ENCODE measurements around the gene NDUFB6. TPM values are rescaled to one million over a fixed set of nuclear protein-coding genes. Genes with fewer than 3 reads are reported as not detected.

Gene NDUFB6
- total and polyA plus RNA-seq, 10 of the 15 experiments (the other 5 are each of a cell fraction or from before 2014, with no cell fraction given): 26.3 to 269 (median 61.4) TPM

DNA sequence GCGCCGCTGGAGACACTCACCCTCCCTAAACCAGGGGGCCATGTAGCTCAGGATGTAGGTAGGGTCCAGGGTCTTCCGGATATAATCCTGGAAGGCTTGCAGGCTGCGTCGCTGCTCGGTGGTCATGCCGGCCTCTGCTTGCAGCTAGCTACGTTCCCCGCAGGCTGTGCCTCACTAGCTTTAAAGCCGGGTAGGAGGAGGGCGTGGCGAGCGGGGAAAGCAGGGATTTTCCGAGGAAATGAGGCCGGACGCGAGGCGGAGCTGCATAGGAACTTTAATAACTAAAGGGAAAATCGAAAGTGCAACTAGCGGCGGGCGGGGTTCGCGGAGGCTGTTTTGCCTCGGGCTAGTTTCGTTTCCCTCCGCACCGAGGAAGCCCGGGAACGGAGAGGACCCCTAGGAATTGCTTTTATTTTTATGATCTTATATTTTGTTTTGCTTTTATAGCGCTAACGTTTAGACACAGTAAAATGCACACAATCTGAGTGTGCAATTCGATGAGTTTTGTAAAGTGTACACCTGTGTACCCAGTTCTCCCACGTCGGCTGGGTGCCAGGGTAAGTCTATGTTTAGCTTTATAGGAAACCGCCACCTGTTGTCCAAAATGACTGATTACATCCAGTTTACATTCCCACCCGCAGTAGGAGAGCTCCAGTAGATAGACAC, 46.8 kb downstream of the NDUFB6 start, which contains the start of gene RIGI (continued):
- no peak for TF ChIP-seq GATAD2B (conservative IDR thresholded peaks at IDR 0.05; ENCODE audit: low read depth)
- no peak for TF ChIP-seq FOXM1 (IDR thresholded peaks at IDR 0.05; ENCODE audit: low read depth, low read length)
- TF ChIP-seq, protein P1, sequence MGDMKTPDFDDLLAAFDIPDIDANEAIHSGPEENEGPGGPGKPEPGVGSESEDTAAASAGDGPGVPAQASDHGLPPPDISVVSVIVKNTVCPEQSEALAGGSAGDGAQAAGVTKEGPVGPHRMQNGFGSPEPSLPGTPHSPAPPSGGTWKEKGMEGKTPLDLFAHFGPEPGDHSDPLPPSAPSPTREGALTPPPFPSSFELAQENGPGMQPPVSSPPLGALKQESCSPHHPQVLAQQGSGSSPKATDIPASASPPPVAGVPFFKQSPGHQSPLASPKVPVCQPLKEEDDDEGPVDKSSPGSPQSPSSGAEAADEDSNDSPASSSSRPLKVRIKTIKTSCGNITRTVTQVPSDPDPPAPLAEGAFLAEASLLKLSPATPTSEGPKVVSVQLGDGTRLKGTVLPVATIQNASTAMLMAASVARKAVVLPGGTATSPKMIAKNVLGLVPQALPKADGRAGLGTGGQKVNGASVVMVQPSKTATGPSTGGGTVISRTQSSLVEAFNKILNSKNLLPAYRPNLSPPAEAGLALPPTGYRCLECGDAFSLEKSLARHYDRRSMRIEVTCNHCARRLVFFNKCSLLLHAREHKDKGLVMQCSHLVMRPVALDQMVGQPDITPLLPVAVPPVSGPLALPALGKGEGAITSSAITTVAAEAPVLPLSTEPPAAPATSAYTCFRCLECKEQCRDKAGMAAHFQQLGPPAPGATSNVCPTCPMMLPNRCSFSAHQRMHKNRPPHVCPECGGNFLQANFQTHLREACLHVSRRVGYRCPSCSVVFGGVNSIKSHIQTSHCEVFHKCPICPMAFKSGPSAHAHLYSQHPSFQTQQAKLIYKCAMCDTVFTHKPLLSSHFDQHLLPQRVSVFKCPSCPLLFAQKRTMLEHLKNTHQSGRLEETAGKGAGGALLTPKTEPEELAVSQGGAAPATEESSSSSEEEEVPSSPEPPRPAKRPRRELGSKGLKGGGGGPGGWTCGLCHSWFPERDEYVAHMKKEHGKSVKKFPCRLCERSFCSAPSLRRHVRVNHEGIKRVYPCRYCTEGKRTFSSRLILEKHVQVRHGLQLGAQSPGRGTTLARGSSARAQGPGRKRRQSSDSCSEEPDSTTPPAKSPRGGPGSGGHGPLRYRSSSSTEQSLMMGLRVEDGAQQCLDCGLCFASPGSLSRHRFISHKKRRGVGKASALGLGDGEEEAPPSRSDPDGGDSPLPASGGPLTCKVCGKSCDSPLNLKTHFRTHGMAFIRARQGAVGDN (IDR thresholded peaks at IDR 0.05): no peak
- no peak for TF ChIP-seq NR2C2 (IDR thresholded peaks at IDR 0.05; ENCODE audit: borderline replicate concordance, control insufficient read depth, insufficient read length, low read depth)

DNA sequence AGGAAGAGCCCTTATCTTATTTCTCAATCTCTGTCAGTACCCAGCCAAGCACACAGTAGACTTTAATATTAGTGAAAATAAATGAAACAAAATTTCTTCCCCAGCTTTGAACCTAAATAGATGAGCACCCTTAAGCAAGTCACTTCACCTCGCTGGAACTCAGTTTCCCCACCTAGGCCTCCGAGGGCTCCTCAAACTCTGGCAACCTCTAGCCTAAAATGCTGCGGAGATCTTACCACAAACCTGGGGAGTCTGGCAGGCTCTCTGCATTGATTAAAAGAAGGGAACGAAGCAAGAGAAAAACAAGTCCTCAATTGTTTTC, 47.3 kb downstream of the NDUFB6 start:
- ChIA-PET SMC1A (ENCODE audit: uncharacterized antibody, unreplicated experiment) (interaction anchor here (1.1 to 4.4 kb wide), 10 partner anchors 19 to 146 kb away, joined by 3 to 40 read pairs (median 6); partner anchors contain the start of genes ACO1, NDUFB6, SMIM27 and TOPORS), RAD21 (ENCODE audit: unreplicated experiment) (interaction anchor here (0.8 to 2.5 kb wide), 8 partner anchors 13 to 148 kb away, joined by 4 to 36 read pairs (median 10); partner anchors contain the start of genes ACO1 and NDUFB6), POLR2A (interaction anchor here (0.7 to 3.3 kb wide), 9 partner anchors 11 to 500 kb away, joined by 3 to 19 read pairs (median 5); partner anchors contain the start of genes ACO1, DNAJA1, SMIM27 and TOPORS), CTCF (interaction anchor here (0.6 to 3.3 kb wide), 14 partner anchors 17 to 274 kb away, joined by 3 to 58 read pairs (median 9); partner anchors contain the start of genes ACO1, NDUFB6, SMIM27 and TOPORS)
- Histone ChIP-seq H4K20me1 (ENCODE audit: control insufficient read depth, insufficient read depth) (no peaks in the 10 kb centered on the region), H3K36me3 (ENCODE audit: control insufficient read depth in 2 of 2, insufficient read depth in 2 of 2, low read length in 1 of 2) (no peaks in the 10 kb centered on the region), H3K79me2 (ENCODE audit: control insufficient read depth, insufficient read depth, low read length) (peaks cover 25% of the 10 kb centered on the region), H3K27ac (ENCODE audit: control insufficient read depth, insufficient read depth) (peak overlapping the region; percentile 84), H3K4me2 (ENCODE audit: control insufficient read depth, insufficient read depth) (peak overlapping the region; percentile 86), H3K4me3 (peak overlapping the region; percentile 98), H2AFZ (ENCODE audit: control insufficient read depth, low read depth, low read length) (peak overlapping the region; percentile 85), H3K9ac (ENCODE audit: control insufficient read depth, insufficient read depth, low read length) (peak overlapping the region; percentile 89), H3K4me1 (ENCODE audit: control insufficient read depth, insufficient read depth, low read length) (no peaks in the 10 kb centered on the region; the same call in 1 of the 2 replicates), H3K27me3 (replicated peaks in 1 of 2; ENCODE audit: control insufficient read depth in 2 of 2, insufficient read depth in 2 of 2, low read length in 1 of 2) (no peaks in the 10 kb centered on the region), H3K9me3 (replicated peaks; ENCODE audit: control insufficient read depth, insufficient read depth, low read length) (no peaks in the 10 kb centered on the region; the same call in 2 of the 3 replicates)
- TF ChIP-seq CHD2 (IDR thresholded peaks at IDR 0.05; ENCODE audit: borderline replicate concordance, low read depth, low read length) (no peak), PML (IDR thresholded peaks at IDR 0.05; ENCODE audit: low read length) (0 out of 2 replicates have a peak, but pooled peaks have one; percentile 4)
- ATAC-seq (peak; percentile 7; the same call in 2 of the 3 replicates), FAIRE-seq (no peak), DNase-seq (ENCODE audit: low read depth, low spot score) (peak; percentile 7)
- BruUV-seq (replicated peaks): no TSS peak
- in situ Hi-C loops (cut with MboI) (no loop called here), intact Hi-C loops (cut with micrococcal nuclease; ENCODE audit: unreplicated experiment) (loop anchor here (1.0 to 2.0 kb wide), 3 partner anchors 27 to 147 kb away; partner anchors contain the start of genes NDUFB6, SMIM27 and TOPORS)
- WGBS (ENCODE audit: insufficient coverage, insufficient replicate concordance, low lambda C conversion rate, missing lambda C conversion rate): 0% methylated on average over 4 of the region's 4 CpGs

Data from GM12878 (cell line).